ENCODE results near the gene ASTN2.

Gene ASTN2

GRCh38 chr9:117205806-117206205 lies 209.1 kb downstream of the ASTN2 start:
- Histone ChIP-seq H3K27ac (ENCODE audit: low read depth, low read length) (no peak overlapping the region), H3K27me3 (ENCODE audit: control insufficient read depth, low read length) (no peaks in the 10 kb centered on the region), H3K4me1 (ENCODE audit: control insufficient read depth, low read length) (no peaks in the 10 kb centered on the region), H3F3A (ENCODE audit: control insufficient read depth, insufficient read depth) (no peaks in the 10 kb centered on the region), H3K4me3 (ENCODE audit: low read length) (no peak overlapping the region), H3K9me2 (replicated peaks; ENCODE audit: control insufficient read depth, low read length) (no peaks in the 10 kb centered on the region), H4K20me1 (ENCODE audit: control insufficient read depth, insufficient read depth, low read depth, low read length) (no peaks in the 10 kb centered on the region), H3K36me3 (ENCODE audit: control insufficient read depth, low read length) (peaks cover 28% of the 10 kb centered on the region), H3K79me2 (ENCODE audit: control insufficient read depth, low read length) (peaks cover 38% of the 10 kb centered on the region), H3K9me3 (ENCODE audit: control insufficient read depth, insufficient read depth, low read length) (peaks cover 8% of the 10 kb centered on the region; the same call in 1 of the 2 replicates), H3K4me2 (ENCODE audit: low read length) (no peak overlapping the region)
- TF ChIP-seq CTCF (IDR thresholded peaks at IDR 0.05; ENCODE audit: low read depth, low read length, poor library complexity, severe bottlenecking), result no peak
- no peak for TF ChIP-seq EZH2phosphoT487 (IDR thresholded peaks at IDR 0.05; ENCODE audit: borderline replicate concordance, low read length)

- Histone ChIP-seq H3K27me3 (ENCODE audit: control insufficient read depth, low read length) (no peaks in the 10 kb centered on the region), H3K79me2 (ENCODE audit: control insufficient read depth, low read length) (peaks cover 30% of the 10 kb centered on the region), H3K27ac (ENCODE audit: low read depth, low read length) (no peak overlapping the region), H3K4me3 (ENCODE audit: low read length) (no peak overlapping the region), H4K20me1 (ENCODE audit: control insufficient read depth, insufficient read depth, low read depth, low read length) (no peaks in the 10 kb centered on the region), H3F3A (ENCODE audit: control insufficient read depth, insufficient read depth) (no peaks in the 10 kb centered on the region), H3K9me3 (ENCODE audit: control insufficient read depth, insufficient read depth, low read length) (peaks cover under 1% of the 10 kb centered on the region; the same call in 1 of the 2 replicates), H3K36me3 (ENCODE audit: control insufficient read depth, low read length) (peaks cover 23% of the 10 kb centered on the region), H3K4me2 (ENCODE audit: low read length) (no peak overlapping the region), H3K9me2 (replicated peaks; ENCODE audit: control insufficient read depth, low read length) (no peaks in the 10 kb centered on the region), H3K4me1 (ENCODE audit: control insufficient read depth, low read length) (no peaks in the 10 kb centered on the region)
- no peak for TF ChIP-seq EZH2phosphoT487 (IDR thresholded peaks at IDR 0.05; ENCODE audit: borderline replicate concordance, low read length)
- TF ChIP-seq CTCF (IDR thresholded peaks at IDR 0.05; ENCODE audit: low read depth, low read length, poor library complexity, severe bottlenecking), result no peak
Measured at GRCh38 chr9:117204971-117205370, 209.9 kb downstream of the ASTN2 start.

GRCh38 chr9:117191504-117192261 lies 223.2 kb downstream of the ASTN2 start:
- H4K20me1 ChIP-seq (ENCODE audit: control insufficient read depth, insufficient read depth, low read depth, low read length), result no peaks in the 10 kb centered on the region
- H3K4me1 ChIP-seq (ENCODE audit: control insufficient read depth, low read length), result no peaks in the 10 kb centered on the region
- no peaks in the 10 kb centered on the region for H3K79me2 ChIP-seq (ENCODE audit: control insufficient read depth, low read length)
- H3K4me3 ChIP-seq (ENCODE audit: low read length), result no peak overlapping the region
- no peaks in the 10 kb centered on the region; the same call in 1 of the 2 replicates for H3K9me2 ChIP-seq (replicated peaks; ENCODE audit: control insufficient read depth, low read length)
- H3K27ac ChIP-seq (ENCODE audit: low read depth, low read length), result no peak overlapping the region
- no peaks in the 10 kb centered on the region for H3K27me3 ChIP-seq (ENCODE audit: control insufficient read depth, low read length)
- H3K36me3 ChIP-seq (ENCODE audit: control insufficient read depth, low read length), result no peaks in the 10 kb centered on the region
- no peaks in the 10 kb centered on the region for H3F3A ChIP-seq (ENCODE audit: control insufficient read depth, insufficient read depth)
- no peak overlapping the region for H3K4me2 ChIP-seq (ENCODE audit: low read length)
- no peaks in the 10 kb centered on the region for H3K9me3 ChIP-seq (ENCODE audit: control insufficient read depth, insufficient read depth, low read length)
- TF ChIP-seq EZH2phosphoT487 (IDR thresholded peaks at IDR 0.05; ENCODE audit: borderline replicate concordance, low read length) (no peak), CTCF (IDR thresholded peaks at IDR 0.05; ENCODE audit: low read depth, low read length, poor library complexity, severe bottlenecking) (no peak)

All from DOHH2 (cell line).